Measurements from ENCODE around the gene CRYL1. TPM values are rescaled to one million over a fixed set of nuclear protein-coding genes. Genes with fewer than 3 reads are reported as not detected.

Gene CRYL1
- polyA plus RNA-seq, 3 donors, result 35.0 to 70.2 (median 51.4) TPM

- Mint-ChIP-seq H3K27ac (no peak overlapping the region), H3K27me3 (ENCODE audit: low read depth in 3 of 3) (peaks cover 0 to 3% (median 0%) of the 10 kb centered on the region in 3 donors), H3K4me3 (no peak overlapping the region), H3K4me1 (peaks cover 2% of the 10 kb centered on the region), H3K9me3 (peaks cover 0 to 2% (median 0%) of the 10 kb centered on the region in 7 donors), H3K36me3 (peaks cover 0 to 6% of the 10 kb centered on the region in 2 donors)
- WGBS (ENCODE audit: insufficient coverage), result 95% methylated on average over 5 of the region's 5 CpGs
- intact Hi-C loops (cut with micrococcal nuclease), result no loop called here
- Histone ChIP-seq H3K4me2 (replicated peaks; ENCODE audit: extremely low read depth, low read length, poor library complexity, severe bottlenecking) (no peak overlapping the region), H3K4me3 (replicated peaks in 1 of 3; ENCODE audit: low read depth in 2 of 3, low read length in 3 of 3) (no peak overlapping the region), H3K27ac (ENCODE audit: low read depth in 1 of 2, low read length in 2 of 2) (no peak overlapping the region), H3K9ac (ENCODE audit: insufficient read depth, low read length, poor library complexity, severe bottlenecking) (no peak overlapping the region), H3K27me3 (ENCODE audit: control insufficient read depth in 2 of 2, insufficient read depth in 2 of 2, low read length in 2 of 2) (no peaks in the 10 kb centered on the region), H3K9me3 (replicated peaks in 1 of 2; ENCODE audit: control insufficient read depth in 1 of 2, insufficient read depth in 1 of 2, low read length in 2 of 2) (no peaks in the 10 kb centered on the region), H2AFZ (ENCODE audit: insufficient read depth, low read depth, low read length, poor library complexity, severe bottlenecking) (no peak overlapping the region), H3K79me2 (ENCODE audit: insufficient read depth, low read length) (no peaks in the 10 kb centered on the region), H4K20me1 (ENCODE audit: insufficient read depth, low read length) (no peaks in the 10 kb centered on the region), H3K36me3 (replicated peaks in 1 of 2; ENCODE audit: control insufficient read depth in 1 of 2, insufficient read depth in 2 of 2, low read length in 2 of 2) (peaks cover 0 to 16% of the 10 kb centered on the region in 2 donors), H3K4me1 (ENCODE audit: control insufficient read depth in 1 of 2, insufficient read depth in 2 of 2, low read length in 2 of 2) (no peaks in the 10 kb centered on the region)
- DNase-seq, result no peak
- TF ChIP-seq CTCF (IDR thresholded peaks at IDR 0.05), result no peak
Observed at GRCh38 chr13:20401531-20401930, 124.1 kb downstream of the CRYL1 start.

GRCh38 chr13:20400774-20401173 lies 124.9 kb downstream of the CRYL1 start:
- Mint-ChIP-seq H3K4me3 (no peak overlapping the region), H3K27ac (no peak overlapping the region), H3K9me3 (peaks cover 0 to 2% (median 0%) of the 10 kb centered on the region in 7 donors), H3K4me1 (peaks cover 2% of the 10 kb centered on the region), H3K27me3 (ENCODE audit: low read depth in 3 of 3) (peaks cover 0 to 4% (median 0%) of the 10 kb centered on the region in 3 donors), H3K36me3 (peaks cover 0 to 6% of the 10 kb centered on the region in 2 donors)
- H3K27me3 ChIP-seq (ENCODE audit: control insufficient read depth in 2 of 2, insufficient read depth in 2 of 2, low read length in 2 of 2), result no peaks in the 10 kb centered on the region
- WGBS (ENCODE audit: insufficient coverage), result 50% methylated on average over 5 of the region's 7 CpGs
- H3K9ac ChIP-seq (ENCODE audit: insufficient read depth, low read length, poor library complexity, severe bottlenecking), result no peak overlapping the region
- H3K9me3 ChIP-seq (replicated peaks in 1 of 2; ENCODE audit: control insufficient read depth in 1 of 2, insufficient read depth in 1 of 2, low read length in 2 of 2), result no peaks in the 10 kb centered on the region
- intact Hi-C loops (cut with micrococcal nuclease), result no loop called here
- no peak overlapping the region for H2AFZ ChIP-seq (ENCODE audit: insufficient read depth, low read depth, low read length, poor library complexity, severe bottlenecking)
- H4K20me1 ChIP-seq (ENCODE audit: insufficient read depth, low read length), result no peaks in the 10 kb centered on the region
- H3K4me2 ChIP-seq (replicated peaks; ENCODE audit: extremely low read depth, low read length, poor library complexity, severe bottlenecking), result no peak overlapping the region
- no peak overlapping the region for H3K4me3 ChIP-seq (replicated peaks in 1 of 3; ENCODE audit: low read depth in 2 of 3, low read length in 3 of 3)
- no peak for TF ChIP-seq CTCF (IDR thresholded peaks at IDR 0.05)
- no peaks in the 10 kb centered on the region for H3K4me1 ChIP-seq (ENCODE audit: control insufficient read depth in 1 of 2, insufficient read depth in 2 of 2, low read length in 2 of 2)
- no peaks in the 10 kb centered on the region for H3K79me2 ChIP-seq (ENCODE audit: insufficient read depth, low read length)
- DNase-seq, result no peak
- H3K27ac ChIP-seq (ENCODE audit: low read depth in 1 of 2, low read length in 2 of 2), result no peak overlapping the region
- peaks cover 0 to 16% of the 10 kb centered on the region in 2 donors for H3K36me3 ChIP-seq (replicated peaks in 1 of 2; ENCODE audit: control insufficient read depth in 1 of 2, insufficient read depth in 2 of 2, low read length in 2 of 2)
